Measurements from ENCODE around the gene CRYBG1.
"Not testable (repeated sequence)": the region's sequence is repeated elsewhere in the genome, so short reads cannot be mapped to it uniquely, and the experiment has no call there.

The CRYBG1 gene

GRCh38 chr6:106556368-106556960 lies 195.9 kb downstream of the CRYBG1 start:
- DNase-seq (ENCODE audit: low spot score), result peak; percentile 27

GRCh38 chr6:106557837-106558236 lies 197.3 kb downstream of the CRYBG1 start:
- no peak for DNase-seq (ENCODE audit: low spot score)

- DNase-seq (ENCODE audit: low spot score), result no peak
Observed at GRCh38 chr6:106558364-106558763, 197.8 kb downstream of the CRYBG1 start.

- DNase-seq (ENCODE audit: low spot score), result not testable (repeated sequence)
Observed at GRCh38 chr6:106559659-106560058, 199.1 kb downstream of the CRYBG1 start.

- DNase-seq (ENCODE audit: low spot score), result no peak
Observed at GRCh38 chr6:106560996-106561685, 200.6 kb downstream of the CRYBG1 start.

- DNase-seq (ENCODE audit: low spot score), result no peak
Observed at GRCh38 chr6:106561686-106562405, 201.3 kb downstream of the CRYBG1 start.

- no peak for DNase-seq (ENCODE audit: low spot score)
Observed at GRCh38 chr6:106563614-106564013, 203.1 kb downstream of the CRYBG1 start.

- no peak for DNase-seq (ENCODE audit: low spot score)
Observed at GRCh38 chr6:106564476-106564875, 204.0 kb downstream of the CRYBG1 start.

GRCh38 chr6:106568530-106568929 lies 208.0 kb downstream of the CRYBG1 start:
- no peak for DNase-seq (ENCODE audit: low spot score)

- DNase-seq (ENCODE audit: low spot score), result no peak
Observed at GRCh38 chr6:106569428-106569827, 208.9 kb downstream of the CRYBG1 start.

GRCh38 chr6:106572436-106572835 lies 211.9 kb downstream of the CRYBG1 start:
- no peak for DNase-seq (ENCODE audit: low spot score)

GRCh38 chr6:106572875-106573585 lies 212.5 kb downstream of the CRYBG1 start:
- no peak for DNase-seq (ENCODE audit: low spot score)

- peak; percentile 55 for DNase-seq (ENCODE audit: low spot score)
Observed at GRCh38 chr6:106574741-106575458, 214.4 kb downstream of the CRYBG1 start.

- DNase-seq (ENCODE audit: low spot score), result no peak
Observed at GRCh38 chr6:106579281-106579680, 218.8 kb downstream of the CRYBG1 start.

GRCh38 chr6:106581468-106581867 lies 221.0 kb downstream of the CRYBG1 start:
- no peak for DNase-seq (ENCODE audit: low spot score)

GRCh38 chr6:106586815-106587415 lies 226.4 kb downstream of the CRYBG1 start:
- no peak for DNase-seq (ENCODE audit: low spot score)

GRCh38 chr6:106588937-106589336 lies 228.4 kb downstream of the CRYBG1 start:
- not testable (repeated sequence) for DNase-seq (ENCODE audit: low spot score)

GRCh38 chr6:106591111-106591825 lies 230.8 kb downstream of the CRYBG1 start:
- no peak for DNase-seq (ENCODE audit: low spot score)

- no peak for DNase-seq (ENCODE audit: low spot score)
Observed at GRCh38 chr6:106599440-106599839, 238.9 kb downstream of the CRYBG1 start.

- DNase-seq (ENCODE audit: low spot score), result no peak
Observed at GRCh38 chr6:106600329-106600728, 239.8 kb downstream of the CRYBG1 start.
